SU-DHL-6 (cell line): ENCODE data around the gene TTL.
A peak's percentile ranks its signal among the peaks of the same experiment; 100 is the strongest.

Experiments used
- H2AFZ ChIP-seq: fragments of 200-600 bp; sonication (generic); 2 replicates; pipeline ENCODE4 v1.6.1; 2014; ENCODE audit warnings: low read depth, mild to moderate bottlenecking, moderate library complexity, mixed read lengths, antibody characterized with exemption, low read length; ENCODE audit not compliant: severe bottlenecking
- H3F3A ChIP-seq: fragments of 200-600 bp; shearing (Covaris generic); 2 replicates; pipeline ENCODE4 v1.6.0; 2016; ENCODE audit warnings: antibody characterized with exemption, mild to moderate bottlenecking; ENCODE audit not compliant: insufficient read depth
- H3K27ac ChIP-seq: fragments of 200-600 bp; sonication (generic); 2 replicates; pipeline ENCODE4 v1.5.1; 2016; ENCODE audit warnings: low read depth, mild to moderate bottlenecking, low read length, moderate library complexity, mixed read lengths
- H3K27me3 ChIP-seq: fragments of 200-600 bp; sonication (generic), shearing (Covaris generic); 2 replicates; pipeline ENCODE4 v1.6.0; 2014; ENCODE audit warnings: mild to moderate bottlenecking, low read length
- H3K36me3 ChIP-seq: fragments of 200-600 bp; sonication (generic); 2 replicates; pipeline ENCODE4 v1.6.1; 2014; ENCODE audit warnings: mild to moderate bottlenecking, low read length, mixed read lengths
- H3K4me2 ChIP-seq: fragments of 300-600, 200-600 bp; shearing (Covaris generic), sonication (generic); 2 replicates; pipeline ENCODE4 v1.6.0; 2014; ENCODE audit warnings: low read length, low read depth, mild to moderate bottlenecking; ENCODE audit not compliant: poor library complexity, severe bottlenecking
- H3K4me3 ChIP-seq: fragments of 200-600 bp; sonication (generic); 2 replicates; pipeline ENCODE4 v1.5.1; 2014; ENCODE audit warnings: antibody characterized with exemption, low read length, mild to moderate bottlenecking, mixed read lengths; ENCODE audit not compliant: insufficient read depth, poor library complexity, severe bottlenecking
- H3K79me2 ChIP-seq: fragments of 200-600 bp; sonication (generic); 2 replicates; pipeline ENCODE4 v1.6.1; 2014; ENCODE audit warnings: mild to moderate bottlenecking, low read length, moderate library complexity; ENCODE audit not compliant: insufficient read depth
- H3K9ac ChIP-seq: fragments of 200-600 bp; sonication (generic); 2 replicates; pipeline ENCODE4 v1.7.0; 2014; ENCODE audit warnings: mild to moderate bottlenecking, low read length
- H3K9me2 ChIP-seq: fragments of 200-600 bp; sonication (generic); replicated peaks from 2 replicates; pipeline ENCODE4 v1.6.1; 2014; ENCODE audit warnings: low read length; ENCODE audit not compliant: insufficient read depth
- H3K9me3 ChIP-seq: fragments of 200-600 bp; sonication (generic); 2 replicates; pipeline ENCODE4 v1.6.1; 2014; ENCODE audit warnings: low read length, mixed read lengths; ENCODE audit not compliant: insufficient read depth
- H4K20me1 ChIP-seq: fragments of 200-600 bp; sonication (generic); 2 replicates; pipeline ENCODE4 v1.6.1; 2014; ENCODE audit warnings: low read depth, mild to moderate bottlenecking, antibody characterized with exemption, low read length, moderate library complexity, mixed read lengths
- EZH2phosphoT487 ChIP-seq: fragments of 200-600 bp; sonication (generic), shearing (Covaris generic); conservative IDR thresholded peaks from 2 replicates; pipeline ENCODE4 v1.6.1; 2018; ENCODE audit warnings: mild to moderate bottlenecking, antibody characterized with exemption, low read length, moderate library complexity, mixed read lengths
- TF ChIP-seq, protein P1 (sequence below): fragments of 200-600 bp; sonication (generic); IDR thresholded peaks from one replicate; pipeline ENCODE4 v1.5.1; 2017; ENCODE audit warnings: antibody characterized with exemption, mild to moderate bottlenecking, low read length, moderate library complexity; ENCODE audit not compliant: insufficient read depth, poor library complexity, severe bottlenecking

The TTL gene

DNA sequence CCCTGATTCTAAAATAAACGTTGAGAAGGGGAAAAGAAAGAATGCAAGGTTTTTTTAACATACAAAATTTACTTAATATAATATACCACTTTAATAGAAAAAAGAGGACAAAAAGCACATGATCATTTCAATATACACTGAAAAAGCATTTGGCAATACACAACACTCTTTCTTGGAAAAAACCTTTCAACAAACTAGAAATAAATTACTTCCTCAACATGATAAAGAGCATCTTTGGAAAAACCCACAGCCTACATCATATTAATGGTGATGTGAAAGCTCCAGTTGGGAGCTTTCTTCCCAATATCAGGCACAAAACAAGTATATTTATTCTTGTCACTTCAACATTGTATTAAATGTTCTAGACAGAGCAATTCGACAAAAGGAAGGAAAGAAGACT lies 57.4 kb downstream of the TTL start:
- no peaks in the 10 kb centered on the region for H3K9me3 ChIP-seq
- no peak overlapping the region for H3K4me2 ChIP-seq
- no peak overlapping the region for H3K4me3 ChIP-seq
- peaks cover 22% of the 10 kb centered on the region for H3K79me2 ChIP-seq
- TF ChIP-seq, protein P1, sequence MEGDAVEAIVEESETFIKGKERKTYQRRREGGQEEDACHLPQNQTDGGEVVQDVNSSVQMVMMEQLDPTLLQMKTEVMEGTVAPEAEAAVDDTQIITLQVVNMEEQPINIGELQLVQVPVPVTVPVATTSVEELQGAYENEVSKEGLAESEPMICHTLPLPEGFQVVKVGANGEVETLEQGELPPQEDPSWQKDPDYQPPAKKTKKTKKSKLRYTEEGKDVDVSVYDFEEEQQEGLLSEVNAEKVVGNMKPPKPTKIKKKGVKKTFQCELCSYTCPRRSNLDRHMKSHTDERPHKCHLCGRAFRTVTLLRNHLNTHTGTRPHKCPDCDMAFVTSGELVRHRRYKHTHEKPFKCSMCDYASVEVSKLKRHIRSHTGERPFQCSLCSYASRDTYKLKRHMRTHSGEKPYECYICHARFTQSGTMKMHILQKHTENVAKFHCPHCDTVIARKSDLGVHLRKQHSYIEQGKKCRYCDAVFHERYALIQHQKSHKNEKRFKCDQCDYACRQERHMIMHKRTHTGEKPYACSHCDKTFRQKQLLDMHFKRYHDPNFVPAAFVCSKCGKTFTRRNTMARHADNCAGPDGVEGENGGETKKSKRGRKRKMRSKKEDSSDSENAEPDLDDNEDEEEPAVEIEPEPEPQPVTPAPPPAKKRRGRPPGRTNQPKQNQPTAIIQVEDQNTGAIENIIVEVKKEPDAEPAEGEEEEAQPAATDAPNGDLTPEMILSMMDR, result no peak
- TF ChIP-seq EZH2phosphoT487, result no peak
- no peaks in the 10 kb centered on the region for H3K36me3 ChIP-seq
- no peaks in the 10 kb centered on the region for H3K27me3 ChIP-seq
- no peak overlapping the region for H3K9ac ChIP-seq
- no peaks in the 10 kb centered on the region for H4K20me1 ChIP-seq
- no peaks in the 10 kb centered on the region for H3K9me2 ChIP-seq
- no peak overlapping the region for H3K27ac ChIP-seq
- H2AFZ ChIP-seq, result no peak overlapping the region
- peaks cover 26% of the 10 kb centered on the region for H3F3A ChIP-seq

DNA sequence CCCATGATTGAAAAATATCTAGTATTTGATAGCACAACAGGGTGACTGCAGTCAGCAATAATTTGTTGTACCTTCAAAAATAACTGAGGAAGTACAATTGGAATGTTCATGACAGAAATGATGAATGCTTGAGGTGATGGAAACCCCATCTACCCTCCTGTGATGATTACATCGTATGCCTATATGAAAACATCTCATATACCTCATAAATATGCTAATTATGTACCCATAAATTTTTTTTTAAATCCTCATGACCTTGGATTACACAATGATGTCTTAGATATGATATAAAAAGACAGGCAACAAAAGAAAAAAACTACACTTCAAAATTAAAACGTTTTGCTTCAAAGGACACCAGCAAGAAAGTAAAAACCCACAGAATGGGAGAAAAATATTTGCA lies 59.0 kb downstream of the TTL start:
- Histone ChIP-seq H3K27me3 (no peaks in the 10 kb centered on the region), H3K36me3 (no peaks in the 10 kb centered on the region), H4K20me1 (no peaks in the 10 kb centered on the region), H3K4me3 (peak overlapping the region; percentile 76), H3K4me2 (peak overlapping the region; percentile 87), H3K9me3 (no peaks in the 10 kb centered on the region), H2AFZ (peak overlapping the region; percentile 91), H3F3A (peaks cover 21% of the 10 kb centered on the region), H3K9ac (peak overlapping the region; percentile 82), H3K9me2 (no peaks in the 10 kb centered on the region), H3K79me2 (peaks cover 38% of the 10 kb centered on the region), H3K27ac (peak overlapping the region; percentile 82)
- TF ChIP-seq, protein P1, result no peak
- no peak for TF ChIP-seq EZH2phosphoT487

DNA sequence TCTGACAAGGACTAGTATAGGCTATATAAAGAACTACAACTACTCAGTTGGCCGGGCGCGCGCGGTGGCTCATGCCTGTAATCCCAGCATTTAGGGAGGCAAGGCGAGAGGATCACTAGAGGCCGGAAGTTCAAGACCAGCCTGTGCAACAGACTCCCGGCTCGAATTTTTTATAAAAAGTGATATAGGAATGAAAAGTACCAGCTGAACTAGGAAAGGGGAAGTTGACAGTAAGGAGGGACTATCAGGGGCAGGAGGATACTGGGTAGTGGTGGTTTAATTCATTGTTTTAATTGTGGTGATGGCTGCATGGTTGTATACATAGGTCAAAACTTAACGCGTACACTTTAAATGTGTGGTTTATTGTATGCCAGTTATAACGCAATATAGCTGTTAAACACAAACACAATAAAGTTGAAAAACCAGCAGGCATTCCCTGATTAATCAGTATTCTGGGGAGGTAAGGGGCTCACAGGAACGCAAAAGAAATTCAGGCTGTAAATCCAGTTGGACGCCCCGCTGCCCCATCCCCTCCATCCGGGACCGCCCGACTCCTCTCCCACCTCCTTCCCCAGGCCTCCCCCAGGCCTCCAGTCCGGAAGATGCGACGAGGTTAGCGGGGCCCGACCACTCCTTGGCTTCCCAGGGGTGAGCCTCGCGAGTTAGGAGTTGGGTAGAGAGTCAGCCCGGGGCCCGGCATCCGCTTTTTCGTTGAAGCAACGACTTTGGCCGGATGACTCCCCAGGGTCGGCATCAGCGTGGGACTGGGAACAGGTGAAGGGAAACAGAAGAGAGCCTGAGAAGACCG lies 59.6 kb downstream of the TTL start:
- no peaks in the 10 kb centered on the region for H3K9me2 ChIP-seq
- no peaks in the 10 kb centered on the region for H3K27me3 ChIP-seq
- no peaks in the 10 kb centered on the region for H3K9me3 ChIP-seq
- H3K27ac ChIP-seq, result peak overlapping the region; percentile 82
- H3K4me3 ChIP-seq, result peak overlapping the region; percentile 76
- no peaks in the 10 kb centered on the region for H3K36me3 ChIP-seq
- peaks cover 43% of the 10 kb centered on the region for H3K79me2 ChIP-seq
- H3F3A ChIP-seq, result peaks cover 21% of the 10 kb centered on the region
- TF ChIP-seq, protein P1, result no peak
- no peak for TF ChIP-seq EZH2phosphoT487
- H2AFZ ChIP-seq, result peak overlapping the region; percentile 91
- peak overlapping the region; percentile 82 for H3K9ac ChIP-seq
- H3K4me2 ChIP-seq, result peak overlapping the region; percentile 87
- no peaks in the 10 kb centered on the region for H4K20me1 ChIP-seq
